Vagina (tissue), 2 donors: ENCODE results near the gene SERGEF. TPM values are rescaled to one million over a fixed set of nuclear protein-coding genes. Genes with fewer than 3 reads are reported as not detected.

Source experiments
- DNase-seq, 2 donors: peaks; one replicate each; pipeline ENCODE4 v3.0.0-alpha.2; 2017; ENCODE audit errors: extremely low spot score in 2 of 2
- H3K27ac ChIP-seq: fragments of 200-600 bp; sonication (generic); one replicate; pipeline ENCODE4 v1.5.1; 2019
- H3K27me3 ChIP-seq: fragments of 200-600 bp; sonication (generic); one replicate; pipeline ENCODE4 v1.5.1; 2019
- H3K36me3 ChIP-seq, 2 donors: fragments of 200-600 bp; sonication (generic); one replicate each; pipeline ENCODE4 v1.5.1; 2017 to 2019
- H3K4me1 ChIP-seq: fragments of 200-600 bp; sonication (generic); one replicate; pipeline ENCODE4 v1.5.1; 2019
- H3K4me3 ChIP-seq, 2 donors: fragments of 200-600 bp; sonication (generic); 1 replicate in 1 of 2; 2 replicates in 1 of 2; pipeline ENCODE4 v1.5.1; 2016 to 2019
- H3K9me3 ChIP-seq: fragments of 200-600 bp; sonication (generic); one replicate; pipeline ENCODE4 v1.5.1; 2019
- POLR2A ChIP-seq, 2 donors: fragments of 450-650 bp; IDR thresholded peaks; one replicate each; pipeline ENCODE4 v1.6.1; 2017; ENCODE audit warnings: antibody characterized with exemption in 2 of 2, mild to moderate bottlenecking in 2 of 2, moderate library complexity in 2 of 2
- POLR2AphosphoS5 ChIP-seq, 2 donors: sonication (generic); formaldehyde crosslinking; IDR thresholded peaks; one replicate each; pipeline ENCODE4 v1.9.0; 2017; ENCODE audit warnings: antibody characterized with exemption in 2 of 2, mild to moderate bottlenecking in 2 of 2, low read depth in 1 of 2; ENCODE audit not compliant: insufficient read depth in 1 of 2
- intact Hi-C: fragments of 100-400 bp; cut with DNase I; formaldehyde crosslinking; loops from one replicate; pipeline ENCODE4 v1.15.1; 2023
- total RNA-seq: library from RNA; depleted of rRNA; stranded (reverse); fragments of >200 nt; gene quantifications from one replicate; pipeline ENCODE4 v1.2.3, GENCODE V29; 2016
- TF ChIP-seq, protein P1 (sequence below), 3 experiments: fragments of 450-650 bp in 2 of 3; fragments of 200-600 bp in 1 of 3; sonication (generic) in 1 of 3; IDR thresholded peaks; one replicate each; pipeline ENCODE4 v1.5.1; 2017 to 2019; ENCODE audit warnings: antibody characterized with exemption in 3 of 3, mild to moderate bottlenecking in 2 of 3, moderate library complexity in 2 of 3

SERGEF gene
- total RNA-seq, 1 donor from 2014 or later = 30.7 TPM

GRCh38 chr11:17750013-17750800, 262.6 kb downstream of the SERGEF start:
- Histone ChIP-seq H3K36me3 (no peaks in the 10 kb centered on the region), H3K4me1 (no peaks in the 10 kb centered on the region), H3K27ac (no peak overlapping the region), H3K27me3 (no peaks in the 10 kb centered on the region), H3K9me3 (no peaks in the 10 kb centered on the region), H3K4me3 (no peak overlapping the region)
- DNase-seq = no peak
- intact Hi-C loops = no loop called here
- TF ChIP-seq, protein P1, sequence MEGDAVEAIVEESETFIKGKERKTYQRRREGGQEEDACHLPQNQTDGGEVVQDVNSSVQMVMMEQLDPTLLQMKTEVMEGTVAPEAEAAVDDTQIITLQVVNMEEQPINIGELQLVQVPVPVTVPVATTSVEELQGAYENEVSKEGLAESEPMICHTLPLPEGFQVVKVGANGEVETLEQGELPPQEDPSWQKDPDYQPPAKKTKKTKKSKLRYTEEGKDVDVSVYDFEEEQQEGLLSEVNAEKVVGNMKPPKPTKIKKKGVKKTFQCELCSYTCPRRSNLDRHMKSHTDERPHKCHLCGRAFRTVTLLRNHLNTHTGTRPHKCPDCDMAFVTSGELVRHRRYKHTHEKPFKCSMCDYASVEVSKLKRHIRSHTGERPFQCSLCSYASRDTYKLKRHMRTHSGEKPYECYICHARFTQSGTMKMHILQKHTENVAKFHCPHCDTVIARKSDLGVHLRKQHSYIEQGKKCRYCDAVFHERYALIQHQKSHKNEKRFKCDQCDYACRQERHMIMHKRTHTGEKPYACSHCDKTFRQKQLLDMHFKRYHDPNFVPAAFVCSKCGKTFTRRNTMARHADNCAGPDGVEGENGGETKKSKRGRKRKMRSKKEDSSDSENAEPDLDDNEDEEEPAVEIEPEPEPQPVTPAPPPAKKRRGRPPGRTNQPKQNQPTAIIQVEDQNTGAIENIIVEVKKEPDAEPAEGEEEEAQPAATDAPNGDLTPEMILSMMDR (IDR thresholded peaks at IDR 0.05) = no peak
- TF ChIP-seq POLR2A (IDR thresholded peaks at IDR 0.05) = no peak
- no peak for TF ChIP-seq POLR2AphosphoS5 (IDR thresholded peaks at IDR 0.05; ENCODE audit: insufficient read depth in 1 of 2, low read depth in 1 of 2)

- H3K27me3 ChIP-seq = no peaks in the 10 kb centered on the region
- H3K4me1 ChIP-seq = peaks cover 6% of the 10 kb centered on the region
- no peak for DNase-seq
- no peaks in the 10 kb centered on the region for H3K36me3 ChIP-seq
- no peak for TF ChIP-seq POLR2AphosphoS5 (IDR thresholded peaks at IDR 0.05; ENCODE audit: insufficient read depth in 1 of 2, low read depth in 1 of 2)
- TF ChIP-seq, protein P1 (IDR thresholded peaks at IDR 0.05) = no peak
- H3K9me3 ChIP-seq = no peaks in the 10 kb centered on the region
- intact Hi-C loops = no loop called here
- no peak overlapping the region for H3K27ac ChIP-seq
- no peak overlapping the region for H3K4me3 ChIP-seq
These were observed 263.8 kb downstream of the SERGEF start for GRCh38 chr11:17748761-17749721.

GRCh38 chr11:17748044-17748443, 264.8 kb downstream of the SERGEF start:
- H3K36me3 ChIP-seq = no peaks in the 10 kb centered on the region
- intact Hi-C loops = no loop called here
- peaks cover 6% of the 10 kb centered on the region for H3K4me1 ChIP-seq
- no peak overlapping the region for H3K27ac ChIP-seq
- no peaks in the 10 kb centered on the region for H3K27me3 ChIP-seq
- no peak overlapping the region for H3K4me3 ChIP-seq
- DNase-seq = no peak
- H3K9me3 ChIP-seq = no peaks in the 10 kb centered on the region
- TF ChIP-seq POLR2A (IDR thresholded peaks at IDR 0.05) (no peak), POLR2AphosphoS5 (IDR thresholded peaks at IDR 0.05; ENCODE audit: insufficient read depth in 1 of 2, low read depth in 1 of 2) (no peak)
- TF ChIP-seq, protein P1 (IDR thresholded peaks at IDR 0.05) = no peak

DNA sequence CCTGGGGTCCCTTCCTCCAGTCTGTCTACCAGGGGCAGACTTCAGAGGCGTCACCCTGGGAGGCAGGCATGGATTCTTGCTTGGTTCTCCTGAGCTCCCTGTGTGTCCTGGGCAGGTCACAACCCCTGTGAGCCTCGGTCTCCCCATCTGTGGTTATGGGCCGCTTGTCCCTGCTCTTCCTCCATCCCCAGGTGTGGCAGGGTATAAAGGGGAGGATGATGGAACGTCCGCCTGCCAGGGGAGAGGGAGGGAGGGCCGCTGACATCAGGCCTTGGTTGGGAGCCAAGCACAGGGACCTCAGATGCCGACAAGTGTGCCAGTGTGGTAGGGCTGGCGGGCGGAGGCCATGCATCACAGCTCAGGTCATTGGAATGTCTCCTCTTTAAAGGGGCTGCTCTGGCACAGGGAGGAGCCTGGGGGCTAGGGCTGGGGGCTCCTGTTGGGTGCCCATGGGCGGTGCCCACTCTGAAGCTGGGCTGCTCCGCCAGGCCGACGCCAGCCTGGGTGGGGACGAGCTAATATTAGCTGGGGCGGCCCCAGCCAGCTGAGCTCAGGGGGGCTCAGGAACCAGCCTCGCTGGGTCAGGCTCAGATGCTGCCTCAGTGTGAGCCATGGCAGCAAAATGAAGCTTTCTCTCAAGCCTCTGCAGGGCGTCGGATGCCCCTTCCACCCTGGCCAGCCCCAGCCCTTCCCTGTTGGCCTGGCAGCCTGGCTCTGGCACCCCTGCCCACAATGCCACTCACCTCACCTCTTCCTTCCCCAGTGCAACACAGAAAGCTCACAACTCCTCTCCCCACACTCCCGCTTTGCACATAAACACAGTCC, 265.5 kb downstream of the SERGEF start:
- no peaks in the 10 kb centered on the region for H3K9me3 ChIP-seq
- DNase-seq = no peak
- H3K36me3 ChIP-seq = no peaks in the 10 kb centered on the region
- TF ChIP-seq POLR2AphosphoS5 (IDR thresholded peaks at IDR 0.05; ENCODE audit: insufficient read depth in 1 of 2, low read depth in 1 of 2) (no peak), POLR2A (IDR thresholded peaks at IDR 0.05) (no peak)
- TF ChIP-seq, protein P1 (IDR thresholded peaks at IDR 0.05) = no peak
- H3K27me3 ChIP-seq = no peaks in the 10 kb centered on the region
- no peak overlapping the region for H3K4me3 ChIP-seq
- peaks cover 6% of the 10 kb centered on the region for H3K4me1 ChIP-seq
- no peak overlapping the region for H3K27ac ChIP-seq
- intact Hi-C loops = no loop called here
